T-helper 2 cell (primary cell): ENCODE measurements around the gene SPAG5.

ENCODE experiments used
- DNase-seq, 5 experiments: peaks; one replicate each; pipeline versions ENCODE4 v3.0.0 to v3.0.0-alpha.2; 2012 to 2022

Gene SPAG5

DNA sequence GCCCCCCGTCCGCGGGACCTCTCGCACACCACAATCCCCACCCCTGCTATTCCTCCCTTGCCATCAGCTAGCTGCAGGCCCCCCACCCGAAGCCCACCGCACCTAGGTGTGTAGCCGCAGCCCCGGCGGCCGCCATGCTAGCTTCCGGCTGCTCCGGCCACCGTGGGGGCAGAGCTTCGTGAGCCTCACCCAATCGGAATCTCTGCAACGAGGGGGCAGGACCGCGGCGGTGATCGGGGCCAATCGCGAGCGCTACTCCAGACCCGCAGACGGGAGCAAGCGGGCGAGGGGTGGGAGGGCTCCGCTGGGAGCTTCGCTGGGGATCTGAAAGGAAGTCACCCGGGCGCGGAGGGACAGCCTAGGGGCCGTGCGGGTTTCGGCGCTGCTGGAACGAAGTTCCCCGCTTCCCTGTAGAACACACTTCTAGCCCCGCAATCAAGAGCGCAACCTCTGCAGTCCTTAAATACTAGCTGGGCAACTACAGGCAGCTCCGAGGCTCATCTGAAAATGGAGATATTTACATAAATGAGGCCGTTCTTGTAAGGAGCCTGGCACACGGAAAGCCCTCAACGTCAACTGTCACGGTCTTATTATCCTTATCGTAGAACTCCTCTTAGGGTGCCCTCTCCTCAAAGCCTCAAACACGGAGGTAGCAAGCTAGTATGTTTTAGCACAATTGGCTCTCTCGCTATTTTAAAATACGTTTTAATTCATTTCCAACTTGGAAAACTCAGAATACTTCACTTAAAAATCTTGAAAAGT is 27.3 kb downstream of the SPAG5 start, which contains the start of gene PIGS:
Gene PIGS (minus strand): TSS at position 164 of the 762 bp plus-strand sequence. CDS start 28 bp downstream, at position 136.
- peak; percentile 82 to 92 (median 89) for DNase-seq

DNA sequence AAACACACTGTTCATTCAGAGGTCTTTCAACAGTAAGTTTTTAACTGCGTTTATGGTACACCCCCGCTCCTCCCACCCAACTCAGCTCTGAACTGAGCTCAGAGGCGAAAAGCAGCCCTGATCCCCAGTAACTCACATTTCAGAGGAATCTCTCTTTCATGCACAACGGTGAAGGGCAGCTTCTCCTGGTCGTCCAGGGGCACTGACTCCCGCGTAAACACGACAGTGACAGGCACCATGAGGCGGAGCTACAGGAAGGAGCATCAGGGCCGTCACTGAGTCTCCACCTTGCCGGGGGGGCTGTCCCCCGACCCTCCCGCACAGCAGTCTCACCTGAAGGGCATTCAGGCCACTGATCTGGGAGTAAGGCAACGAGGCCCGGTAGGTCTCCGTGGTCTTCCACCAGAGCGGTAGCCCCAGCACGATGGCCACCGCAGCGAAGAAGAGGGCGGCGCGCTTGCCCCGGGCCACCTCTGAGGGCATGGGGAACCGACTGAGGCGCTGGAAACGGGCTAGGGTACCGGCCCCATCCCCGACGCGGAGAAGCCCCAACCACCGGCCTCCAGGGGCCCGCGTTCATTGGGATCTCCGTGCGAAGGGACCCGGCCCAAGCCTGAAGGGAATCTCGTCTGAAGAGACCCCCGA is 28.0 kb downstream of the SPAG5 start:
- peak; percentile 23 to 62 (median 31) for DNase-seq

DNA sequence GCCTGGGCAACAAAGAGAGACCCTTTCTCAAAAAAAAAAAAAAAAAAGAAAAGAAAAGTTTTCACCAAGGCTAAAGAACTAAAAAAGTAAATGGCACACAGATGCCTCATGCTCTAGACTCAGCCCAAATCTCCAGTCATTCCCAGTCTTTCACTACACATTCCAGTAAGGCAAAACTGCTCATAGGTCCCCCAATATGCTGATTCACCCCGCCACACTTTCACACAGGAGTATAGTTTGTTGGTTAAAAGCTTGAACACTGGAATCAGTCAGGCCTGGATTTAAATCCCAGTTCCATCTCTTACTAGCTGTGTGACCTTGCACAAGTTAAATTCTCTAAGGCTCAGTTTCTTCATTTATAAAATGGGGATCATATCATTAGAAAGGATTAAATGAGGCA is 29.4 kb downstream of the SPAG5 start:
- DNase-seq, result no peak

DNA sequence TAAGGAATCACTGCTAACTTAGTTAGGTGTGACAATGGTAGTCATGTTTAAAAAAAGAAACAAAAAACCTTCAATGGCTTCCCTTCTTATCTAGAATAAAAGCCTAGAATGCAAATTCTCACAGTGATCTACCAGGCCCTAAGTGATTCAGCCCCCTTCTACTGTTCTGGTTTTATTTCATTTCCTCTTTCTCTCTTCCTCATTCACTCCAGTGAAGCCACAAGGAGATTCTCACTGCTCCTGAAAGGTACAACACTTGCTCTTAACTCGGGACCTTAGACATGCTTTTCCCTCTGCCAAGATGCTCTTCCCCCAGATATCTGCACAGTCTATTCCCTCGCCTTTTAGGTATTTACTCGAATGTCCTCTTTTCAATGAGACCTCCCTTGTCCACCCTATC is 31.2 kb downstream of the SPAG5 start:
- DNase-seq, result no peak

DNA sequence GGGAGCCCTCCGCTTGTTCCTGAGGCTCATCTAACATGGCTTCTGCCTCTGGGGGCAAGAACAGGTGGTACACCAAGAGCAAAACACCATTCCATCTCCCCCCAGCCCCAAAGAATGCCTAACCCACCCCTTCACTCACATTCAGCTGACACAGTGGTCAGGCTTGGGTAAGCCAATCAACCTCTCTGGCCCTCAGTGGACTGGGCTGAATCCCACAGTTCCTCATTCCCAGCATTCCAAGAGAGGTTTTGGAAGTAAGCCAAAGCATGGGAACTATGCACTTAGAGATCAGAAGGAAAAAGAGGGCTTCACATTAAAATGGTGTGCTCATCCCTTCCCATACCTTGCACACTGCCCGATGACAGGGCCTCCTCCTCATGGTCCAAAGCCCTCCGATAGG is 35.4 kb downstream of the SPAG5 start:
- no peak for DNase-seq

DNA sequence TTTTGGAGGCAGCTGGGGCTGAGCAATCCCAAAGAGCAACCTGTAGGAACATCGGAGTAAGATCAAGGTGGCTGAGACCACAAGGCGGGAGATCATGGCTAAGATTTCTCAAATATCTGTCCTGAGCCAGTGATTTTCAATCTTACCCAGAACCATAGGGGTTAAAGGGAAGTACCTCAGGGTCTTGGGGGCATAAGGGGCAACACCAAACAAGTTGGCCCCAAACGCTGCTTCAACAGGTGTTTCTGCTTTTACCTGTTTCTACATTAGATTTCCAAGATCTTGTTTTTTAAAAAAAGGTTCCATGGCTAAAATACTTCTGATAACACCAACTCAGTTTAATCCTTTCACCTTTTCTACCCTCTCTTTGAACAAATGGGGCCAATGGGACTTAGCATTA is 43.8 kb downstream of the SPAG5 start:
- DNase-seq, result no peak

DNA sequence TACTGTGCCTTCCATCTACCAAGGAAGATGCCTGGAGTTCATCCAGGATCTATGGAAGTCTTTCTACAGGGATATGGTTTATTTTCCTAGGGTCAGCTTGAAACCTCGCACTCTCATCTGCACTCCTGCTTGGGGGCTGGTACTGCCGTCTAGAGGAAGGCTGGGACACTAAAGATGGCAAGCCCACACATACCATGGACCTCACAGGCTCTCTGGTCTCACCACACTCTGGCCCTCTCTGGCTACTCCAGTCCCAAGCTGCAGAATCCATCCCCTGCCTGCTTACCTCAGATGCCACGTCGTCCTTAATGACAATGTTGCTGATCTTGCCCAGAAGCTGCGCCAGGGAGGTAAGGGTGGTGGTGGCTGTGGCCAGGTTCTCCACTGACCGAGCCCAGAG is 44.3 kb downstream of the SPAG5 start:
- DNase-seq, result no peak

DNA sequence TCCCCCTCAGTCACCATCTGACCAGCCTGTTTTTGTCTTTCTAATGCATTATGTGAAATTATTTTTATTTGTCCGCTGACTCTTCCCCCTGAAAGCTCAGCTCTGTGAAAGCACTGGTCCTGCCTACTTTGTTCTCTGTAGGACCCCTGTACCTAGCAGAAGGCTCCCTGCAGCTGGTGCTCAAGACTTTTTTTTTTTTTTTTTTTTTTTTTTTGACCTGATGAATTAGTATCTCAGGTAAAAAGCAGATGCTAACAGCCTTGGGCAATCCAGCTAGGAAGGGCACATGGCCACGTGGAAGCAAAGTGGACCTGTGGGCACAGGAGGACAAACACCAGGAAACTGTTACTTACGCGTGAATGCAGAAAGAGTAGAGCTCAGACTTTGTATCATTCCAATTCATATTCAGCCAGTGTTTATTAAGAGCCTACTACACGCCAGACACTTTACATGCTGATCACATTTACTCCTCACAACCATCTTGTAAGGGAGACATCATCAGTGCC is 45.8 kb downstream of the SPAG5 start:
- DNase-seq, result no peak

DNA sequence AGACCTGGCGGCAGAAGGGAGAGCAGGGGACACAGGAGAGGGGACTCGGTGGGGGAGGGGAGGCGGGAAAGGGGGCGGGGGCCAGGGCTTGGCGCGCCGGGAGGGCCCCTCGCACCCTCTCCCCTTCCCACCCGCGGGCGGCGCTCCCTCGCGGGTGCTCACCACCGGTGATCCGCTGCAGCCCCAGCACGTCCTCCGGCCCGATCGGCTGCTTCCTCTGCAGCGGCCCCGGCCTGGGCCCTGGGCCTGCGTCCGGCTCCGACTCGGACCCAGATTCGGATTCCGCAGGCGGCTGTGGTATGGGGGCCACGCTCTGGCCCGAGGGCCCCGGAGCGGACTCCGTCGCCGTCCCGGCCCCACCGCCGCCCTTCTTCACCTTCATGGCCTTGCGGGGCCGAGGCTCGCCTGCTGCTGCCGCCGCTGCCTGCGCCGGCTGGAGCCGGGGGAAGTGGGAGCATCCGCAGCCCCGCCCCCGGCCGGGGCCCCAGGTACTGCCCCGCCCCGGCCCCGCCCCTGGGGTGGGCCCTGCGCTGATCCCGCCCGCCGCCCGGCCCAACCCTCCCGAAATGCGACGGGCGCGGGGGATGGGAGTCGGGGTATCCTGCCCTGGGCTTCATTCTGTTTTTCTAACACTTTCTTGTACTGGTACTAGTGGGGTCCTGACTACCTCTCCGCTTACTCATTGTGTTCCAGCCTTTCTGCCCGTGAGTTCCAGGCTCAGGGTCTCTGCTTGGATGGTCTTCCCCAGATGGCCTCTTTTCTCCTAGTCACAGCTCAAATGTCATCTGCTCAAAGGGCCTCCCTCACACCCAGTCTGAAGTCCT is 46.4 kb downstream of the SPAG5 start, which contains the start of gene UNC119:
Gene UNC119 (minus strand): TSS at position 449 of the 824 bp plus-strand sequence. CDS start 67 bp downstream, at position 382.
- peak; percentile 61 to 81 (median 74) for DNase-seq

DNA sequence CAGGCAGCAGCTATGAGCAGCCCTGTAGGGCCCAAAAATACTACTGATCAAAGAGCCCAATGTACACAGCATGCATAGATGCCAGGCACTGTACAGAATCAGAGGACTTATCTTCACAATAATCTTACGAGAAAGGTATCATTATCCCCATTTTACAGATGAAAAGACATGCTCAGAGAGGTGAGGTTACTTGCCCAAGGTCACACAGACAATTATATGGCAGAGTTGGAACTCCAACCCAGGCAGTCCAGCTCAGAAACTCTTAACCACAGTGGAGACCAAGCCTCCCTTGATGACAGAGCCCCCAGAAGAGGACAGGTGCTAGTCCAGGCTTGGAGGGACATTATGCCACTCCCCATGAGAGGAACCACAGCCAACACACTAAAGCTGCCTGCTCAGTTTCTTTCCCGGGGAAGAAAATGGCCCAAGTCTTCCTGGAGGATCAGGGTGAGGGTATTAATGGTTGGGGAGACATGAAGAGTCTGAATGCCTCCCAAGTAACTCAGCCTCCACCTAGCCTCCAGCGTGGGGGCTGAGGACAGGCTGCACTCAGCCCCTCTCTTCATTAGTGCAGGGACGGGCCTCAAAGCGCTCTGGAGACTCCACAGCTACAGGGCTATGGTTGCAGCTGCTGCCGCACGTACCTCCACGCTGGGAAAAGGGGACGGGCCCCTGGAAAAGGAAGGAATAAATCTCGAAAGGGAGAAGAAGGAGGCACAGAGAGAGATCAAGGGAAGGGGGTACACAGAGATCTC is 47.2 kb downstream of the SPAG5 start:
- no peak for DNase-seq

DNA sequence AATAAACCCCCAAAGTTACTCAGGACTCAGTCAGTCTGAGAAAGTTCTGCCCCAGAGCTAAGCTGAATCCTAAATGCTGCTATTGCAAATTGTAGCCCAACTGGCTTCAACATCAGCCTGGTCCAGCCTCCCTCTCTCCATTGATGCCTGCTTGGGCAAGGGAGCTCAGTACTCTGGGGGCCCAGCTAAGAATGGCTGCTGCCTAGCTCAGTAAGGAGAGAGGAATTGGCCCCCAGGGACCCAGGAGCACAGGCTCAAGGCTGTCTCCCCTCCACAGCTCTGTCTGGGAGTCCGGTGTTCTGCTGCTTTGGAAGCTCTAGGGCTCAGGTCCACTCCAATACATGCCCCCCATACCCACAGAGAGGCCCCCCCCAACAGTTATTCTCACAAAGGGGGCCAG is 48.0 kb downstream of the SPAG5 start:
- no peak for DNase-seq

DNA sequence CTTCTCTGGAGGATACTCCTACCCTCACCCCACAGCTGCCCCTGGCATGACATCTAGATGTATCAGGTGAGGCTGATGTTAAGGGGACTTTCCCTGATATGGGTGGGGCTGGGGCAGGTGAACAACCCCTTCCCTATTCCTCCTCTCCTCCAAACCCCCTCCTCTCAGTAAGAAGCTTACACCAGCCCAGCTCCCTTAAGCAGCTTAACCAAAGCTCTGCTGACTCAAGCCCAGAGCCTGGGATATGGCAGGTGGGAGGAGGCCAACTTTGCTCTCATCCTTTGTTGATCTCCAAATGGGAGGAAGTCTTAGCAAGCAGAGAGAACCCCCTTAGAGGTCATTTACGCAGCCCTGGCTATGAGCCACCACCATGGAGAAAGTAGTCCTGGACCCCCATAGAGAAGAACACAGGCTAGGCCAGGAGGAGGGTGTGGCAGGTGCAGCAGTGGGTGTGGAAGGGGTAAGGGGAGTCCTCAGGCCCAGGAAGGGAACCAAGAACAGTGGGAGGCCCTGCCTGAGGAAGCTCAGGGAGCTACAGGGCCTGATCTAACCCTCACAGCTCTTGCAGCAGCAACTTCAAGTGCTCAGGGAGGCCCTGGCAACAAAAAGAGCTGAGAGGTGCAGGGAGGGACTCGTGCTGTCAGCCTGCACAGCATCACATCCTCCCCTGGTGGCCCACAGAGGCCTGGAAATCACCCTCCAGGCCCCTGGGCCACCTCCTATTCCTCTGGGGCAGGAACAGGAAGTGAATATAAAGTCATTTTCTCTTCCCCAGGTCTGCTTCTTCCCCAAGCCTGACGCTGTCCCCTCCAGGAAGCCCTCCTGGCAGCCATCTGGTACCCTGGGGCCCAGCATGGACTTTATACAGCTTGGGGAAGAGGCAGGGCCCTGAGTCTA is 49.3 kb downstream of the SPAG5 start:
- DNase-seq, result peak; percentile 11 to 86 (median 59)

DNA sequence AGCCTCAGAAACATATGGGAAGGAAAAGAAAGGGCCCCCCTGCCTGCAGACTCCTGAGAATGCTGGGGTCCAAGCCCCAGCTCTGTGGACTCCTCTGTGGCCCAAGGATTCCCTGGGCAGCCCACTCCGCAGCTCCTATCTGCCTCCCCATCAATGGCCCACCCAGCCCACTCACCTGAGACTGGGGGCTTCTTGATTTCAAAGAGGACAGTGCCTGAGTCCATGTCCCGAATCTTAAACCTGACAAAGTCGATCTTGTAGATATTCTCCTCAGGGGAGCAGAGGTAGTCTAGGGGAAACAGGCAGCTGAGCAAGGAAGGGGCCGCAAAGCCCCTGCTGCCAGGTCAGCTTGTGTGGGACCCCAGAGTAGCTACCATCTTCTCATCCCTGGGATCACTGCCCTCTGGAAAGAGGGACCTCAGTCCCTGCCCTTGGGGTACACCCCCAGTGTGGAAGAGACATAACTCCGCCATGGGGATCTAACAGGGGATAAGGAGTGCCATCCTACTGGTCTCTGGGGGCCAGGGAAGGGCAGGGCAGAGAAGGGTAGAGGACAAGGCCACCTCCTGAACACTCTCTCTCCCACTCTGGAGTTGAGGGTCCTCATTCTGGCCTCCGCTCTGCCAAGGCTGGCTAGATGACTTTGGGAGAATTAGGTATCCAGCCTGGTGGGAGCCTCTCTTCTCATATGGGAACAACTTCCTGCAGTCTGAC is 50.3 kb downstream of the SPAG5 start:
- DNase-seq, result no peak

DNA sequence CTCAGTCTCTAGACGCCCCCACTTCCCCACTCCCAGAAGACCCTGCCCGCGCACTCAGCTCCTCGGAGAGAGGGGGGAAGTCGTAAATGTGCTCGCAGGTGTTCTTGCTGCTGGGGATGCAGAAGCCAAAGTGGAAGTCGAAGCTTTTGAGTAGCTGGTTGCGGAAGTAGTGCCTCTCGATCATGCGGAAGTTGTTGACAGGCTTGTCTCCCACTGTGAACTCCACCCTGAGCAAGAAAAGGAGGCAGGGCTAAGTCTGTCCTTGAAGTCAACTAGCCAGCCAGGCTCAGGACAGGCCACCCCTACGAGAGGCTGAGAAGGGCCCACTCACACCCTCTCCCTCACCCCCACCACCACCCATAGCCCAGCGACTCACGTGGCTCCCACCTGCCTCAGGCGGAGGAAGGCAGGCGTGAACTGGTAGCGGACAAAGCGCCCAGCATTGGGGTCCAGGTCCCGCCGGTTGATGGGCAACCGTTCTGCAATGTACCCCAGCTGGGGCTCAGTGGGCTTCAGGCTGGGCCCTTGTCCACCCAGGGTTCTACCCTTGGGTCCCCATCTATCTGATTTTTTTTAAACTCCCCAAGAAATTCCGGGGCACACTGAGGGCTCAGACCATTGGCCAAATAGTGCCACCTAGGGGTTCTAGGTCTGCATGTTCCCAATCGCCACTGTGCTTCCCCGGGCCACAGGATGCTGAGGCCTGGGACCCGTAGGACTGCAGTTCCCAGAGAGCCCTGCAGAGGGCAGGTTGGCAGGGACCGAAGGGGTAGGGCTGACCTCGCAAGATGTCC is 51.0 kb downstream of the SPAG5 start:
- DNase-seq, result peak in 4 of 5 experiments; percentile 31 to 63 (median 46)

DNA sequence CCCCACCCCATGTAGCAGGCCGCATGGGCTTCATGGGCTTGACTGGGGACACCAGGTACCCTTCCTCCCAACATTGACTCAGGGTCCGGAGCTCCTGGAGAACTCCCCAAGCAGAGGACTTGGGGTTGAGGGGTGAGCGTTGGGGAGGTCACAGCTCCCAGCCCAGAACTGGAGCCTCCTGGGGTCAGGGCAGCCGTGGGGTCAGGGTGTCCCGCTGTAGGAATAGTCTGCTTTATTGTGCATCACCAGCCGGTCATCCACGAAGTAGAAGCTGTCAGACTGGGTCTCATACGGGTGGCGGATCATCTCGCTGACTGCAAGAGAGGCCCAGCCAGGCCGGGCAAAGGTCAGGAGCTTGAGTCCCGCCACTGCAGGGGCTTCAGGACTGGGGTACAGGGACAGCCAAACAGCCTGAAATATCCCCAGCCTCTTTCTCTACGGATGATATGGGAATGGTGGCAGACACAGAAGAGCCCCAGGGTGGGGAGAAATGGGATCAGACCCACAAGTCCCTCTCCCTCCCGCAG is 51.7 kb downstream of the SPAG5 start:
- no peak for DNase-seq

DNA sequence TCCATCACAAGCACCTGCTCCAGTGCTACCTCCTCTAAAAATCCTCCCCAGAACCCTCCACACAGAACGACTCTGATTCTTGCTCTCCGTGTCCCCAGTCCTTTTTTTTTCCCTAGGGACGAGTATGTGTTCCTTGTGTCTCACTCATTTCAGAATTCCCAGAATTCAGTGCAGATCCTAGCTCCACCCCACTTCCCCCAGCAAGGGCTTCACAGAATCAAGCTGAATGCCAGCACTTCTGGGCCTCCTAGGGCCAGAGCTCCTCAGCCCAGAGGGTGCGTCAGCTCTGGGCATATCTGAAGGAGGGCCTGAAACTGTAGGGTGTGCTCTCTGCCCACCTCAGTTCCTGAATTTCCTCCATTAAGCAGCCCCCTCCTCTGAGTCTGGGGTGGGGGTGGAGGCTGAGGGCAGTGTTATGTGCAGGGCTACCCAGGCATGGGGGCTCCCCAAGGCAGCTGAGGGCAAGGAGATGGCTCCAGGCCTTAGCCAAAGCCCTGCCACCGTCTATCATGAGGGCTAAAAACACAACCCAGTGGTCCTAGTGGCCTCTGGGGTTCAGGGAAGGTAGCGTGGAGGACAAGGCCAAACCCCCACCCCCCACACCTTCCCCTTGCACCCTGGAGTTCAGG is 52.9 kb downstream of the SPAG5 start:
- DNase-seq, result no peak

DNA sequence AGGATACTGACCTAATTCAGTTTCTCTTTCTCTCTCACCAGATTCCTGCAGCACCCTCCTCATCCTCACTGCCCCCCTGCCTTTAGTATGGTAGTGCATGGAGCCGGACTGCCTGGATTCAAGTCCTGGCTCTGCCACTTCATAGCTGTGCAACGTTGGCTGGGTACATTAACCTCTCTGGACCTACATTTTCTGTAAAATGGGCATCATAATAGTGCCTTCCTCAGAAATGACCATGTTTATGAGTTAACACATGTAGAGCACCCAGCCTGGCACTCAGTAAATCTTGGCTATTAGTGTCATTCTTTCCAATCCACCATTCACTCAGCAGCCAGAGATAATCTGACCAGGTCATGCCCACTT is 53.7 kb downstream of the SPAG5 start:
- DNase-seq, result no peak

DNA sequence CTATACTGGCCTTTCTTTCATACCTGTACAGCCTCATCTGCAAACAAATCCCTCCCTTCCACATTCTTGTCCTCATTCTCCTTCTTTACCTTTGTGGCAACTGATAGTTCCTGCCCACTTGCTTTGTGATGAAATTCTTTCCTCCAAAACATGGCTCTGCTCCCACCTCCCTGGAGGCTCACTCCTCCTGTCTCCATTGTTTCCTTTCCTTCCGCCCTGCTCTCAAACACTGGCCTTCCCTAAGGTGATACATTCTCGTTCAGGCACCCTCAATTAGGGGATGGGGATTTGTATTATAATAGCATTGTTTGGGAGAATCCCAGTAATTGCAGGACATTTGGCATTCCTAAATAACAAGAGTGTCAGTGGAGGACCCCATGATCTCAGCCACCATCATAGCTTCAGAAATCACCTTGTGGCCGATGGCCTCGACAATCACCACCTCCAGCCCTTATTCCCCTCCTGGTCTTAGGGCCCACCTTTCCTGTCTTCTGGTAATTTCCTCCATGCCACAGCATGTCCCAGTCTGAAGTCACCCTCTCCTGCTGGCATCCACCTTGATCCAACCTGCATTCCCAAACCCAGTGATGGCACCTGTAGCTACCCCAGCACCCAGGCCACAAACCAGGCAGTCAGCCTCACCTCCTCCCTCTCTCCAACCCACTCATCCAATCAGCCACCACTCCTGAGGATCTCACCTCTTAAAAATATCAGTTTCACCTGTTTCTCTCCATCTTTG is 54.3 kb downstream of the SPAG5 start:
- no peak for DNase-seq
